22Rv1 (cell line): ENCODE data around the gene DFFB.

ENCODE experiments used
- H3K27ac ChIP-seq: fragments of 450-650 bp; 2 replicates; pipeline ENCODE4 v1.5.1; 2017
- CTCF ChIP-seq: fragments of 450-650 bp; IDR thresholded peaks from 2 replicates; pipeline ENCODE4 v1.5.1; 2017; ENCODE audit warnings: mild to moderate bottlenecking
- ZFX ChIP-seq: fragments of 450-650 bp; IDR thresholded peaks from 2 replicates; pipeline ENCODE4 v1.6.1; 2017; ENCODE audit warnings: antibody characterized with exemption, borderline replicate concordance

DFFB gene

DNA sequence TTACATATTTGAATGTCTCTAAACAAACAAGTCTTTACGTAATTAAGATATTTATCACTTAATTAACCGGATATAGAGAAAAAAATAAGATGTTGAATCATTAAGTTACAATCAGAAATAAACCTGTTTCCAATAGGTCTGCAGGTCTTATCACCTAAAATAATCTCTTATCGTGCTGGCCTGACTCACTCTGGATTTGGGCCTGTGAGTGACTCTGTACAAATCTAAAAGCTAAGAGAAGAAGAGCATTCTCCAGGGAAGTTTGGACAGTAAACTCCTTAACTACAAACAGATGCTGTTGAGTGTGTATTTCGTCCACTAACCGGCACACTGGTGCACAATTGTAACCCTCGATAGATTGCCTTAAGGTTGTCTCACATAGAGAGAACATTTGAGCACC is 25.6 kb upstream of the DFFB start:
- peak overlapping the region; percentile 40 for H3K27ac ChIP-seq
- TF ChIP-seq CTCF (no peak), ZFX (no peak)

GRCh38 chr1:3834701-3835100 is 22.6 kb upstream of the DFFB start:
- H3K27ac ChIP-seq: no peak overlapping the region
- no peak for TF ChIP-seq ZFX
- TF ChIP-seq CTCF: no peak

DNA sequence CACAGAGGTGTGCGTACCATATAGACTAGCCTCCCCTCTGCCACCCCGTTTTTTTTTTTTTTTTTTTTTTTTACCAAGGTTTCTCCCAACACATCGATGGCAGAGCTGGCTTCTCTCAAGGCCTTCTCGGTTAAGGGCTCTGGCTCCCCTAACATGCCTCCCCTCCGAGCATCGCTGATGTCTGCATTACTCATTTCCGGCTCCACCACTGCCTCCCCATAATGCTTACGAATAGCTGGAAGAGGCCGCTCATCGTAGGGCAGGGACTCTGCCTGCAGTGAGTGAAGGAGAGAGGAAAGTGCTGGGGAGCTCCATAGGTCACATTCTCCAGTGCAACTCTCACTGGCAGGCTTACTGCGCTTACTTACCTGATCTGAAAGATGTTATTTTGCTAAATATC is 20.9 kb upstream of the DFFB start:
- H3K27ac ChIP-seq: no peak overlapping the region
- TF ChIP-seq CTCF (no peak), ZFX (no peak)

DNA sequence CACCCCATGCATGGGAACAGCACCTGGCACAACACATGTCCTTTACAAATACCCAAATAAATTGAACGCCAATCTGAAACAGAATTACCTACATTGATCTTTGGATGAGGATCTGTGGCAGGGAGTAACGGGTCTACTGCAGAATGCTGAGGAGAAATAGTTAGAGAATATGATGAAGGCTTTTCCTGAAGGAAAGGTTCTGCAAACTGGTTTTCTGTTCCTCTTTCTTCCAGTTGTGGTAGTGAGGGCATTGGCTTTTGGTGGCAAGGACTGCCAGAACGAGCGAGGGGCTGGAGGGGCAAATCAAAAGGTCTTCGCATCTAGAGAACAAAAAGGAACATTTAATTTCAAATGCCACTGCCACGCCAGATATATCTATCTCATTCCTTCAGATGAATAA is 20.1 kb upstream of the DFFB start:
- no peak for TF ChIP-seq ZFX
- no peak for TF ChIP-seq CTCF
- no peak overlapping the region for H3K27ac ChIP-seq

GRCh38 chr1:3837685-3838084 is 19.6 kb upstream of the DFFB start:
- no peak overlapping the region for H3K27ac ChIP-seq
- TF ChIP-seq CTCF (no peak), ZFX (no peak)

- TF ChIP-seq CTCF (no peak), ZFX (no peak)
- no peak overlapping the region for H3K27ac ChIP-seq
Observed at GRCh38 chr1:3838788-3839187, 18.5 kb upstream of the DFFB start.

- H3K27ac ChIP-seq: no peak overlapping the region
- TF ChIP-seq ZFX (no peak), CTCF (no peak)
Observed at GRCh38 chr1:3841491-3841890, 15.8 kb upstream of the DFFB start.
